ENCODE data around the gene FGG. TPM values are rescaled to one million over a fixed set of nuclear protein-coding genes. Genes with fewer than 3 reads are reported as not detected.

Gene FGG
- total RNA-seq, 1 experiment from 2014 or later, result not detected

GRCh38 chr4:154589296-154590197 lies 22.9 kb downstream of the FGG start:
- CTCF ChIA-PET, result no interaction called here
- intact Hi-C loops (cut with micrococcal nuclease; ENCODE audit: unreplicated experiment), result no loop called here
- POLR2A ChIA-PET (ENCODE audit: unreplicated experiment), result no interaction called here
- Histone ChIP-seq H3K9me3 (ENCODE audit: insufficient read depth, low read depth) (no peaks in the 10 kb centered on the region), H3K4me3 (no peak overlapping the region), H3K4me1 (replicated peaks; ENCODE audit: insufficient read depth) (no peaks in the 10 kb centered on the region), H3K36me3 (ENCODE audit: low read depth) (no peaks in the 10 kb centered on the region), H3K79me2 (ENCODE audit: low read depth) (no peaks in the 10 kb centered on the region), H4K20me1 (ENCODE audit: insufficient read depth) (no peaks in the 10 kb centered on the region), H3K27me3 (ENCODE audit: insufficient read depth, low read depth) (no peaks in the 10 kb centered on the region), H3K27ac (no peak overlapping the region), H3K9me2 (ENCODE audit: insufficient read depth) (no peaks in the 10 kb centered on the region), H3F3A (ENCODE audit: insufficient read depth, low read depth) (no peaks in the 10 kb centered on the region), H3K4me2 (no peak overlapping the region), H2AFZ (no peak overlapping the region)
- no peak for DNase-seq
- no TSS peak for BruUV-seq (replicated peaks)
- TF ChIP-seq CTCF (conservative IDR thresholded peaks at IDR 0.05), result no peak
- no peak for TF ChIP-seq EZH2 (IDR thresholded peaks at IDR 0.05; ENCODE audit: low read depth)

- no peaks in the 10 kb centered on the region for H4K20me1 ChIP-seq (ENCODE audit: insufficient read depth)
- BruUV-seq (replicated peaks), result no TSS peak
- H3K4me3 ChIP-seq, result no peak overlapping the region
- CTCF ChIA-PET, result no interaction called here
- H3F3A ChIP-seq (ENCODE audit: insufficient read depth, low read depth), result no peaks in the 10 kb centered on the region
- no peaks in the 10 kb centered on the region for H3K36me3 ChIP-seq (ENCODE audit: low read depth)
- H2AFZ ChIP-seq, result no peak overlapping the region
- intact Hi-C loops (cut with micrococcal nuclease; ENCODE audit: unreplicated experiment), result no loop called here
- TF ChIP-seq EZH2 (IDR thresholded peaks at IDR 0.05; ENCODE audit: low read depth) (no peak), CTCF (conservative IDR thresholded peaks at IDR 0.05) (no peak)
- no peaks in the 10 kb centered on the region for H3K4me1 ChIP-seq (replicated peaks; ENCODE audit: insufficient read depth)
- H3K27ac ChIP-seq, result no peak overlapping the region
- POLR2A ChIA-PET (ENCODE audit: unreplicated experiment), result no interaction called here
- H3K79me2 ChIP-seq (ENCODE audit: low read depth), result no peaks in the 10 kb centered on the region
- no peaks in the 10 kb centered on the region for H3K27me3 ChIP-seq (ENCODE audit: insufficient read depth, low read depth)
- no peak overlapping the region for H3K4me2 ChIP-seq
- H3K9me2 ChIP-seq (ENCODE audit: insufficient read depth), result no peaks in the 10 kb centered on the region
- DNase-seq, result no peak
- no peaks in the 10 kb centered on the region for H3K9me3 ChIP-seq (ENCODE audit: insufficient read depth, low read depth)
Measured at GRCh38 chr4:154588198-154588597, 24.3 kb downstream of the FGG start.

- no peaks in the 10 kb centered on the region for H3K36me3 ChIP-seq (ENCODE audit: low read depth)
- no peak overlapping the region for H3K4me2 ChIP-seq
- H3K27me3 ChIP-seq (ENCODE audit: insufficient read depth, low read depth), result no peaks in the 10 kb centered on the region
- no peaks in the 10 kb centered on the region for H3K4me1 ChIP-seq (replicated peaks; ENCODE audit: insufficient read depth)
- no peak for DNase-seq
- ChIA-PET CTCF (no interaction called here), POLR2A (ENCODE audit: unreplicated experiment) (no interaction called here)
- intact Hi-C loops (cut with micrococcal nuclease; ENCODE audit: unreplicated experiment), result no loop called here
- H3K27ac ChIP-seq, result no peak overlapping the region
- H3K4me3 ChIP-seq, result no peak overlapping the region
- no peaks in the 10 kb centered on the region for H3F3A ChIP-seq (ENCODE audit: insufficient read depth, low read depth)
- TF ChIP-seq CTCF (conservative IDR thresholded peaks at IDR 0.05) (no peak), EZH2 (IDR thresholded peaks at IDR 0.05; ENCODE audit: low read depth) (no peak)
- H3K9me3 ChIP-seq (ENCODE audit: insufficient read depth, low read depth), result no peaks in the 10 kb centered on the region
- no TSS peak for BruUV-seq (replicated peaks)
- H4K20me1 ChIP-seq (ENCODE audit: insufficient read depth), result no peaks in the 10 kb centered on the region
- H3K9me2 ChIP-seq (ENCODE audit: insufficient read depth), result no peaks in the 10 kb centered on the region
- no peak overlapping the region for H2AFZ ChIP-seq
- H3K79me2 ChIP-seq (ENCODE audit: low read depth), result no peaks in the 10 kb centered on the region
Measured at GRCh38 chr4:154586296-154587033, 26.0 kb downstream of the FGG start.

Data from PC-9 (cell line).